ENCODE measurements around the gene DGKB.

The DGKB gene

GRCh38 chr7:14446219-14446618 is 456.3 kb downstream of the DGKB start:
- no peak for DNase-seq

DNA sequence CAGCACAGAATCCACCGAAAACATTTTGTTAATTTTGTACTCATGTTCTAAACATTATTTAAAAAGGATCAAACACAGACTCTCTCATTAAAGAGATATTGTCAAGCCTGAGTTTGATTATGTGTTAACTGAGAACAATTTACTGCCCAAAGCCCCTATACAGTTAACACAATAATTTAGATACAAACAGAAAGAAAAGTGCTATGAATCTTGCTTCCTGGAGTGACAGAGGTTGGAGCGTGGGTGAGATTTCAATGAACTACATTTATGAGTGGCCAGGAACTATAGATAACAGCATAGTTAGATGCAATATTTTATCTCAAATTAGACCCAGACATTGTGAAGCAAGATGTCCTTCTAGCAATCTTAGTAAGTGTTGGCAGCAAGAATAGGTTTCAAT is 464.2 kb downstream of the DGKB start:
- no peak for DNase-seq

- DNase-seq = no peak
These were observed 465.7 kb downstream of the DGKB start for GRCh38 chr7:14436878-14437277.

GRCh38 chr7:14432924-14433323 is 469.6 kb downstream of the DGKB start:
- DNase-seq = no peak

- no peak for DNase-seq
These were observed 471.6 kb downstream of the DGKB start for GRCh38 chr7:14430926-14431325.

DNA sequence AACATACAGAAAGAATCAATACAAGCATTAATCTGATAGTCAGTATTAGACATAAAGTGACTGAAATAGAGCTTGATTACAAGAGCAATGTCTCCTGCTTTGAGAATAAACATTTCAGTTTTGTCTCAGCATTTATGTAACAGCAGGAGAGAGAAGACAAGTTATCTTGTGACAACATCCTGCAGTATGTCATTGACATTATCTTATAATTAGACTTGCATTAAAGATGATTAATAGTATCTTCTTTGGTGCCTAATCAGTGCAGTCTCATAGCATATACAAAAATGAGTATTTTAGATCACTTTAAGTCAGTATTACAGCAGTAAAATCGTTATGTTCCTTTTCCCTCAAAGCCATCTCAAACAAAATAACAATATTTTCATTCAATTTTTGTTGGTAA is 477.0 kb downstream of the DGKB start:
- DNase-seq = no peak

DNA sequence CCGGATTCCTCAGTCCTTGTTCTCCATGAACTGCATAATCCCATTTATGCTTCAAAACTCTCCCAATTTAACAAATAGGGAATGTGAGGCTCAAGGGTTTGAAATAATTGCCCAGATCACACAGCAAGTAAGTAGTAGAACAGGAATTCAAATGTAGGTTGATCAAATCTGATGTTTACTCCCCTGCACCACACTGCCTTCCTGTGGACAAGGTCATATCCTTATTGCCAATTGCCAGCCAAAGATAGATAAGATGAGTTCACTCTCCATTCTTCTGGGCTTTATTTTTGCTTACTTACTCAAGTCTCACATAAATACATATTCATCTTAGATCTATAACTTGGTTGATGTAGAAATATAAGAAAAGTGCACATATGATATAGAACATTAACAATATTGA is 477.9 kb downstream of the DGKB start:
- no peak for DNase-seq

DNA sequence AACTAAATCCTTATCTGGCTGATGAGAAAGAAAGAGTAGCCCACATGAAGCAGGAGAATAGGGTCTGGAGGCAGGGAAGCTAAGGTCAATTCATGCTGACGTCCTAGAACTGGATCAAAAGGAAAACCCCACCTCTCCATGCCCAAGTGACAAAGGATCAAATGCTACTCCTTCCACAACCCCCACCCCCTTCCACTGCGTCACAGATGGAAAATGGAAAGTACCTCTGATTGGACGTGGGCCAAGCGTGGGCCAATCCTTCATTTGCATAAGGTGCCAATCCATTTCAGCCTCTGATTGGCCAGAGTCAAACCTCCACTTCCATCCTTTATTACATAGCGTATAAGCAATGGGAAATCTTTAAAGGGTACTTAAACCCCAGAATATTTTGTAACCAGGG is 481.8 kb downstream of the DGKB start:
- DNase-seq = no peak

DNA sequence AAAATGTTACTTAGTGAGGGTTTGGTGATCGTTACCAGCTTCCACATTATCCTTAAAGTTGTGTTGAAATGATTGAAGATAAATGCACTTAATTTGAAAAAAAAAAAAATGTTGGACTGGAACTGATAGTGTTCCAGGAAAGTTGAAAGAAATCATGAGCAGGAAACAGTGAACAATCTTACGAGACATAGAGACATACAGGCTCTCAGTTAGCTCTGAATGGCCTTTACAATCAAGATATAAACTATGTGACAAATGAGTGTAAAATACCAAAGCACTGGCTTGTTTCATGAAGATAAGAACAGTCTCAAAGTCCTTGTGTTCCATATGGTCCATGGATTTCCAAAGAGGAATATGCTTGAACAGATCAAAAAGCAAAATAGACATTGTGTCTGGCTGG is 483.0 kb downstream of the DGKB start:
- DNase-seq = no peak

DNA sequence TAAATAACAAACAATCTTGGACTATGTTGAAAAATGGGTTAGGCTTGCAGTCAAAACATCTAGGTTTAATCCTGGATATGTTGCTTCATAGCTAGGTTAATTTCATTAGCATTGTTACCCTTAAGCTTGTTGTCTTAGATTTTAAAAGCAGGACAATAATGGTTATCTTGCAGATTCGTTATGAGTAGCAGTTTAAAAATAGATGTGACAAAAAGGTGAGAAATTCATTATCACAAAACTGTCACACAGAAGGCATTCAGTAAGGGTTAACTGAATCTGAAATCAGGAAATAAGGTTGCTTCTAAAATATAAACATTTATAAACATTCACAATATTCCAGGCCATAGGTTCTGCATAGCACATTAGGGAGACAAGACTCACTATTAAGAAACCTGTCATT is 483.9 kb downstream of the DGKB start:
- DNase-seq = no peak

GRCh38 chr7:14414274-14414986 is 488.1 kb downstream of the DGKB start:
- no peak for DNase-seq

GRCh38 chr7:14407246-14408015 is 495.1 kb downstream of the DGKB start:
- no peak for DNase-seq

GRCh38 chr7:14403587-14403986 is 499.0 kb downstream of the DGKB start:
- no peak for DNase-seq

DNA sequence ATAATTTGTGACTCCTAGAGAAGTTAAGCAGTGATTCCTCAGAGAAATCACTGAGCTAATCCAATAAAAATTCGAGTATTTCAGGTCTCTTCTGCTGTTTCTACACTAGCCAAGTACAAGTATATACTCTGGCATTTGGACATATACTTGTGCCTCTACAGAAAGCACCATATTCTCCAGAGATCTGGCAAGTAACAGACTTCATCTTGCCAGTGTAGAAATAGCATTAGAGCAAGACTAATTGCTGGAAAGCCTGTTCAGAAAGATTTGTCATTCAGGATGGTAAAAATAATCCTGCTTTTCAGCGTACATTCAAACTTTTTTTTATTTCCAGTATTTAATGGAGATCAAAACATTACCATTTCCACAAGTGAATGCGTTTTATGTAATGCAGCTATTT is 502.3 kb downstream of the DGKB start:
- DNase-seq = no peak

GRCh38 chr7:14398526-14398925 is 504.0 kb downstream of the DGKB start:
- no peak for DNase-seq

GRCh38 chr7:14395860-14396259 is 506.7 kb downstream of the DGKB start:
- no peak for DNase-seq

GRCh38 chr7:14394786-14395185 is 507.8 kb downstream of the DGKB start:
- no peak for DNase-seq

DNA sequence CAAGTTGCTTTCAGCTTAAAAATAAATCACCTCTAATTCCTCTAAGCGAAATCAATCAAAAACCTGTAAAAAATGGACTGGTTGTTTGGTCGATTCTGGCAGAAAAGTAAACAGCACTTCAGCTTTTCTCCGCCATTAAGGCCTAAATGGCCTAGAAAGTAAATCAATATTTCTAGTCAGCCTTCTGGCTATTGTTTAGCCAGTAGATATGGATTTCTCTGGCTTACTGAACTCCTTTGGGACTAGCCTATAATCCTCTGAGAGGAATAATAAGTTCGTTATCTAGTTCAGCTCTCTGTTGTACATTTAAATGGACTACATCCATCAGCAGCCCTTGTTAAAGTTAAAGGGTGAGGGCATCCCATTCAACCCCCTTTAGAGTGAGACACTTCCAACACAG is 513.0 kb downstream of the DGKB start:
- no peak for DNase-seq

DNA sequence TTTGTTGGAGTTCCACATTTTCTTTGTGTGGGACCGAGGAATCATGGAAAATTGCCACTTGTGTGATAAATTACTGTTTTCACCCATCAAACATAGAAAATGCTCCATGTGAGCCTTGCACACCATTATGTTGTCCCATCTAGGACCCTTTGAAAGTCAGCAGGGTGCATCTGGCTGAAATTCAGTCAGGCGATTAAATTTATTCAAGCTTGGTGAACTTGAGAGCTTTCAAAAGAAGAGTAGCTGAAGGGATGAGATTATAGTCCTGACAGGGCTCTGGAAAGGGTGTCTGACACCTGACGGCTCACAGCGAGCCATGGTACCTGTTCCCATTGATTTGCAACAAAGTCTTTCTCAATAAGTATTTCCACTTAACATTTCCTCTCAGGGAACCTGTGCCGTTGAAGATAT is 513.4 kb downstream of the DGKB start:
- DNase-seq = no peak

- no peak for DNase-seq
These were observed 517.5 kb downstream of the DGKB start for GRCh38 chr7:14385074-14385473.

- DNase-seq = no peak
These were observed 520.6 kb downstream of the DGKB start for GRCh38 chr7:14381936-14382335.

- no peak for DNase-seq
These were observed 521.2 kb downstream of the DGKB start for GRCh38 chr7:14381306-14381705.

- DNase-seq = no peak
These were observed 521.7 kb downstream of the DGKB start for GRCh38 chr7:14380881-14381280.

GRCh38 chr7:14377646-14378266 is 524.8 kb downstream of the DGKB start:
- no peak for DNase-seq
